ENCODE measurements around the gene CLCA1.
A peak's percentile ranks its signal among the peaks of the same experiment; 100 is the strongest.

Gene CLCA1

GRCh38 chr1:86468501-86468977 lies at the start of gene CLCA1:
TSS of gene CLCA1 (plus strand) at chr1:86468927. CDS start at chr1:86468972, 45 bp downstream.
- DNase-seq = no peak

DNA sequence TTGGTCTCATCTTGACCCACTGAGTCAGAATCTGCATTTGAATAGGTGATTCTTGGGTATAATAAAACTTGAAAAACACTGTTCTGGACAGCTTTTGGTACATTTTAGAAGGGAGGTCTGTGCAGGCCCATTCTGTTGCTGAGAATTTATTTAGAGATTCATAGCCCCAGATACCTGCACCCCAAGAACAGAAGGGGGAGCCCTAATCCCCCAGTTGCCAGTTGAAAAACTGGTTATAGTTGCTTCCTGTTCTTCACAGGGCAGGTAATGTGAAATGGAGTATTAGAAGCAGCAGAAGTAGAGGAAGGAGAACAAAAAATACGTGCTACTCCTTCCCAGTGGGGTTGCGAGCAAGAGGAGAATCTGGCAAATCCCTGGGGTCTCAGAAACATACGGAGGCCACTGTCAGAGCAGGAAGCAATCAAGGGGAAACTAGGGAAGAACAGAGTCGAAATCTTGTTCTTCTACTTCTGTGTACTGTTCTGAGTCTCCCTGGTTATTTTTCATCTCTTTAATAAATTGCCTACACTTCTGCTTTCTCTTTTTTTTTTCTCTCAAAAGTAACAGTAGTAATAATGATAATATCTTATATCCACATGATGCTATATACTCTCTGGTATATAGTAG lies 49.3 kb upstream of the CLCA1 start:
- DNase-seq = peak; percentile 9

DNA sequence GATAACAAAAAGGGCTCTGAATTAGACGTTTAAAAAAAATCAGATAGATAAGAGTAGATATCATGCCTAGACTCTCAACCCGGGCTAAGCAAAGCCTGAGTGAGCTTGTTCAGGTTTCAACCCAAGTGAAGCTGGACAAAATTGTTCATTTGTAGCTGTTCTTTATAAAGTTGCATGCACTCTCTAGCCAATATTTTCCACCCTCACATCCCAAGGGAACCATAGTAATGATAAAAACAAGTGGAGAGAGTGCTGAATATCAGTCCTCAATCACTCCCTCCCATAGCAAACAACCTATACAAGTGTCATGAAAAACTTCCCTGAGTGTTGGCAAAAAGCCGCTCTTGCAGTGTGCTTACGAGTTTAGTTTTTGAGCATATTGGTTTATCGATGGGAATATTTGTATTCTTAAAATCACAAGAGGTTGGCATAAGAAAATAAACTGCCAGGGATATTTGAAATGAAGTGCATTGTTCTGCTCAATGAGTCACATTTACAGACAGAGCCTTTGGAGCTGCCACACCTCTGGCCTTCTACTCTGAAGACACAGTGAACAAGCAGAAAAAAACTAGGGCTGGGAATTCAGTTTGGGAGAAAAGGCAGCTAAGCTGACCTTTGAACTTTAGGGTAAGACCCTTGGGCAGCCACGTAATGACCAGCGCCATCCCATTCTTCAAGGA lies 47.0 kb upstream of the CLCA1 start:
- DNase-seq = no peak

DNA sequence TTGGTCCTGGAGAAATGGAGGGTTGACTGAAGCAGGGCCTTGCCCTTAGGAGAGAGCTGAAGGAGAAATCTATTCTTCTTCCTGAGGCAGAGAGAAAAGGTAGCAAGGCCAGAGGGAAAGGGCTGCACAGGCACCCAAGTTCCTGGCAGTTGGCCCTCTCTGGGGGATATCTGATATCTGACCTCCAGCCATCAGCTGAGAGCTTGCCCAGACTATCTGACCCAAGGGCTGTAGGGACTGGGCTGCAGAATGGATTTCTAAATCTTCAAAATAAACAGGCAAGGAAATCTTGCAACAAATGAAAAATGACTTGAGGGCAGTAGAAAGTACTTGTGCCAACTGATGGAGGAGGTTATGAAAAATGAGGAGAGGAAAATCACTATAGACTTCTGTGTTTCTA lies 45.3 kb upstream of the CLCA1 start:
- no peak for DNase-seq

DNA sequence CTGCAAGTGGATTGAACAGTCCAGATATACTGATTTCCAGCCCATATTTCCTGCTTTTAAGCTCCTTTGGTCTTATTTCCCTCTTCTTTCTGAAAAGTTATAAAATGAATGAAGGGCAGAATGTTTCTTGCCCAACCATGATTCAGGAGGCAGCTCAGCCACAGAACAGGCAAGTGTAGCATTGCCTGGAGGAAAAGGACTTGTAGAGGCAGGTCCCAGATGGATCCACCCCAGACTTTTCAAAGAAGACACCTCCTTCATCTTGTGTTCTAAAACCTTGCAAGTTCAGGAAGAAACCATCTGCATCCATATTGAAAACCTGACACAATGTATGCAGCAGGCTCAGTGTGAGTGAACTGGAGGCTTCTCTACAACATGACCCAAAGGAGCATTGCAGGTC lies 44.9 kb upstream of the CLCA1 start, which contains the start of gene CLCA2:
Gene CLCA2 (plus strand): TSS at position 299 of the 400 bp plus-strand sequence. CDS start 77 bp downstream, at position 376.
- no peak for DNase-seq

GRCh38 chr1:86429122-86429725 lies 39.5 kb upstream of the CLCA1 start:
- no peak for DNase-seq

GRCh38 chr1:86429835-86430234 lies 38.9 kb upstream of the CLCA1 start:
- DNase-seq = peak; percentile 51

- no peak for DNase-seq
These were observed 38.4 kb upstream of the CLCA1 start for GRCh38 chr1:86430376-86430775.

- DNase-seq = no peak
These were observed 34.7 kb upstream of the CLCA1 start for GRCh38 chr1:86434059-86434458.

DNA sequence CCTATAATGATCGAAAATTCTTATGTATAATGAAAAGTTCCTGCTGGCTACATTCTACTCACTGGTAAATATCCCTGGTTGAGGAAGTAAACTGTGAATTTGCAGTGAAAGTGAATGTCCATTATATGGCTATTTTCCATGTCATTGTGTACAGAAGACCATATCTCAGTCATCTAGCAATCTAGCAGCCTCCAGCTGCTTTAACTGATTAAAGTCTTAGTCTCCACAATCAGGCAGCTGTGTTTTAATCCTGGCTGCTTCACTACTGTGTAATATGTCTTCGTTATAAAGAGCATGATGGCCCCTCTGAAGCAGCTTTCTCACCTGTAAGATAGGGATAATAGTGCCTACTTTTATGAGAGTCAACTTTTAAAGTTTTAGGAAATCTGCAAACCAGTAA lies 33.4 kb upstream of the CLCA1 start:
- DNase-seq = no peak

- no peak for DNase-seq
These were observed 32.7 kb upstream of the CLCA1 start for GRCh38 chr1:86436041-86436440.

GRCh38 chr1:86441581-86441980 lies 27.1 kb upstream of the CLCA1 start:
- DNase-seq = peak; percentile 36

DNA sequence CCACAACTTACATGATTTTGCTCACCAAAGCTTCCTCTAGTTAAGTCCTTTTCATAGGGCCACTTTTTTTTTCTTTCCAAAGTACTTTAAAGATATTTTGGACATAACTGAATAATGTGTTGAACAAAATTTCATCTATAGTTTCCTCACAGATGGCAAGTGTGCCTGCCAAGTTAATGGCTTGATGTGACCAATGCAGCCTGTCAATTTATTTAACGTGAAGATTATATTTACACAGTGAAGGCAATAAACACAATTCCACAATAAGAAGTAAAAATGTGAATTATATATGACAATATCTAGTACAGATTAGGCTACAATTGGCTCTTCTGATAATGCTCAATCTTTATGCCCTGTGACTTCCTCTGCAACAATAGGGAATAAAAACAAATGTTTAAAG lies 26.7 kb upstream of the CLCA1 start:
- no peak for DNase-seq

GRCh38 chr1:86445919-86446318 lies 22.8 kb upstream of the CLCA1 start:
- DNase-seq = no peak

GRCh38 chr1:86447198-86447790 lies 21.4 kb upstream of the CLCA1 start:
- DNase-seq = no peak

DNA sequence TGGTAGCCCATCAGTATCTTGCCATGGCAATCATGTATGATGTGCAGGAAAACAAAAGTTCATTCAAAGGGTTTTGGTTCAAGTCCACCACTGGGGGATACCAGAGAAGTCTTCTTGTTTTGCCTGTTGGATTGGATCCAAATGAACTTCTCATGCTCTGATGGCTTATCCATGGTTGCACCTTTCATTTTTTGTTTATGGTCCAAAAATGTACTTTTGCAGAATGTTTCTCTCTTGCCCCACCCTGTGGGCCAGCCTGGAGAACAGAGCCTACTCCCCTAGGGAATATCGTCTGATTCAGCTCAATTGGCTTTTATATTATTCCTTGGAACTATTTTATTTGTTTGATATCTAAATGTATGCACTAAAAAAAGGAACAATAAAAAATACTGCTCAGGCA lies 20.1 kb upstream of the CLCA1 start:
- no peak for DNase-seq

DNA sequence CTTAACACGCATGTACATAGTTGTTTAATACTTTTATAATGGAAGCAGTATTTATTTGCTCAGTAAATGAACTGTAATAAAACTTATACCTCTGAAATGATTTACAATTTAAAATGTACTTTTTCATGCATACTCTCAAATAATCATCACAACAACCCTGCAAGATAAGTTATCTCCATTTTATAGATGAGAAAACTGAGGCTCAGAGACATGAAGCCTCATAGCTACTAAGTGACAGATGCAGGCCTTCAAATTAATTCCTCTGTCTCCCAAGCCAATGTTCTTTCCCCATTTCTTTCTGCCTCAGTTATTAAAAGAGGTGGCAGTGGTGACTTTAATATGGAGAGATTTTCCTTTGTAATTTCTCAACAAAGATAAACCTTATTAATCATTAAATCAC lies 19.6 kb upstream of the CLCA1 start:
- no peak for DNase-seq

DNA sequence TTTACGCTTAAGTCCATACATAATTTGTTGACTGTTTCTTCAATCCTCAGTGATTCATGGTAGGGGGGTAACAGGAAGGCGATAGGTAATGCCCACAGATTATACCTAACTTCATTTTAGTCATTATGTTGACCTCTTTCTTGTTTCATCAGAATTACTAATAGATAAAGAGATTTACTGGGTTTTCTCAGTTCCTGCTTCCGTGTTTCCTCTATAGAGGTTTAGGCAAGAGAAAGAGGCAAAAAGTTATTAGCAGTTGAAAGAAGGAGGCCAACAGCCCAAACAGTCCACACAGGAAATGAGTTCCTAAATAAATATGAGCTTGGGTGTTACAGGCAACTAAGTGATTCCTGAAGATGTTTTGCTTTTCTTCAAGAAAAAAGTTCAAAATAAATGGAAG lies 17.9 kb upstream of the CLCA1 start:
- no peak for DNase-seq

GRCh38 chr1:86453664-86454063 lies 15.1 kb upstream of the CLCA1 start:
- DNase-seq = no peak

DNA sequence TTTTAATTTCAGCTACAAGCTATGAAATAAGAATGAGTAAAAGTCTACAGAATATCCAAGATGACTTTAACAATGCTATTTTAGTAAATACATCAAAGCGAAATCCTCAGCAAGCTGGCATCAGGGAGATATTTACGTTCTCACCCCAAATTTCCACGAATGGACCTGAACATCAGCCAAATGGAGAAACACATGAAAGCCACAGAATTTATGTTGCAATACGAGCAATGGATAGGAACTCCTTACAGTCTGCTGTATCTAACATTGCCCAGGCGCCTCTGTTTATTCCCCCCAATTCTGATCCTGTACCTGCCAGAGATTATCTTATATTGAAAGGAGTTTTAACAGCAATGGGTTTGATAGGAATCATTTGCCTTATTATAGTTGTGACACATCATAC lies 13.7 kb upstream of the CLCA1 start:
- no peak for DNase-seq

DNA sequence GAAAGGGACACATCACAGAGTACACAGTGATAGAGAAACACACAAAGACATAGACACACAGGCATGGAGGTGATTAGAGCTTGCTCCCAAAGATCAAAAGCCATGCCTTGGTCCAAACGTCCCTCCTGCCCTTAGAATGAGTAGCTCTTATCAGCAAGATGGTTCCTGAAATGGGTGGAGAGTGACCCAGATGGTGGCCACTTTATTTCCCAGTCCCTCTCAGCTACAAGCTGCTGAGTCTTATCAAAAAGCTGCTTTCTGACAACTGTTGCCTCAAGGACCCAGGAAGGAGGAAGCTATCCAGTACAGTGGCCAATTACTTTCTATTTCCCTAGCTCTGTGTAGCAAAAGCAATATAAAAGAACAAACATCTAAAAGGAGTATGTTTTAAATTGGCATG lies 7.7 kb upstream of the CLCA1 start:
- DNase-seq = no peak

- no peak for DNase-seq
These were observed 7.2 kb upstream of the CLCA1 start for GRCh38 chr1:86461482-86461881.

DNA sequence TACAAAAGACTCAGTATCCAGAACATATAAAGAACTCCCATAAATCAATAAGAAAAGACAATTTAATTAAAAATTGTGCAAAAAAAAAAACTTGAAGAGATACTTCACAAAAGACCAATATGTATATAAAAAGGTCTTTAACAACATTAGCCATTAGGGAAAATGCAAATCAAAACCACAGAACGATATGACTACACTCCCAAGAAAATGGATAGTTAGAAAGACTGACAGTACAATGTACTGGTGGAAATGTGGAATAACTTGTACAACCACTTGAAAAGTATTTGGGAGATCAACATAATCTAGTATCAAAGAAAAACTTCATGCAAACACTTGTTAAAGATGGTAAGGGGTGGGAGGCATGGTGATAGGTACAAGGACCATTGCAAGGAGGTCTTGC lies 3.9 kb upstream of the CLCA1 start:
- DNase-seq = no peak
